HG02884 (cell line): ENCODE measurements around the gene PCK1.

ENCODE experiments used
- ATAC-seq: cut with Tn5 transposase; IDR thresholded peaks from one replicate; pipeline ENCODE4 v1.9.1; 2021; ENCODE audit warnings: mild to moderate bottlenecking, moderate library complexity; ENCODE audit not compliant: unreplicated experiment

Gene PCK1

GRCh38 chr20:57536120-57536708 is 24.7 kb upstream of the PCK1 start:
- no peak for ATAC-seq

GRCh38 chr20:57536771-57537724 is 23.9 kb upstream of the PCK1 start:
- no peak for ATAC-seq

- no peak for ATAC-seq
Measured at GRCh38 chr20:57537822-57538221, 23.1 kb upstream of the PCK1 start.

- ATAC-seq = no peak
Measured at GRCh38 chr20:57539889-57540288, 21.0 kb upstream of the PCK1 start.

GRCh38 chr20:57540890-57541580 is 19.9 kb upstream of the PCK1 start:
- ATAC-seq = no peak

GRCh38 chr20:57543754-57544153 is 17.2 kb upstream of the PCK1 start:
- ATAC-seq = no peak

- ATAC-seq = no peak
Measured at GRCh38 chr20:57544838-57545564, 15.9 kb upstream of the PCK1 start.

- ATAC-seq = no peak
Measured at GRCh38 chr20:57545927-57546662, 14.8 kb upstream of the PCK1 start.

GRCh38 chr20:57546956-57547649 is 13.8 kb upstream of the PCK1 start:
- ATAC-seq = no peak

- no peak for ATAC-seq
Measured at GRCh38 chr20:57548177-57549058, 12.5 kb upstream of the PCK1 start.

GRCh38 chr20:57552471-57552870 is 8.4 kb upstream of the PCK1 start:
- no peak for ATAC-seq

- no peak for ATAC-seq
Measured at GRCh38 chr20:57553376-57554018, 7.4 kb upstream of the PCK1 start.

- ATAC-seq = no peak
Measured at GRCh38 chr20:57555457-57556184, 5.3 kb upstream of the PCK1 start.

GRCh38 chr20:57556980-57557274 is 4.0 kb upstream of the PCK1 start:
- ATAC-seq = no peak

- ATAC-seq = no peak
Measured at GRCh38 chr20:57557926-57558613, 2.8 kb upstream of the PCK1 start.

GRCh38 chr20:57558614-57559288 is 2.2 kb upstream of the PCK1 start:
- no peak for ATAC-seq

- no peak for ATAC-seq
Measured at GRCh38 chr20:57559289-57559634, 1.6 kb upstream of the PCK1 start.
